Ovary (tissue), 3 donors: ENCODE measurements around the gene RASGRP4.

Experiments used
- EP300 ChIP-seq: sonication (generic); formaldehyde crosslinking; IDR thresholded peaks from one replicate; pipeline ENCODE4 v1.6.1; 2017; ENCODE audit warnings: antibody characterized with exemption
- POLR2A ChIP-seq: fragments of 450-650 bp; IDR thresholded peaks from one replicate; pipeline ENCODE4 v1.6.1; 2017; ENCODE audit warnings: antibody characterized with exemption, mild to moderate bottlenecking, moderate library complexity
- TF ChIP-seq, protein P1 (sequence below), 3 donors: fragments of 450-650 bp in 2 of 3; fragments of 200-600 bp in 1 of 3; IDR thresholded peaks; one replicate each; pipeline versions ENCODE4 v1.5.1 to v1.8.0; 2016 to 2022; ENCODE audit warnings: antibody characterized with exemption in 3 of 3, mild to moderate bottlenecking in 1 of 3
- donor health status: DM: no; HTN: no; CAD: no.

DNA sequence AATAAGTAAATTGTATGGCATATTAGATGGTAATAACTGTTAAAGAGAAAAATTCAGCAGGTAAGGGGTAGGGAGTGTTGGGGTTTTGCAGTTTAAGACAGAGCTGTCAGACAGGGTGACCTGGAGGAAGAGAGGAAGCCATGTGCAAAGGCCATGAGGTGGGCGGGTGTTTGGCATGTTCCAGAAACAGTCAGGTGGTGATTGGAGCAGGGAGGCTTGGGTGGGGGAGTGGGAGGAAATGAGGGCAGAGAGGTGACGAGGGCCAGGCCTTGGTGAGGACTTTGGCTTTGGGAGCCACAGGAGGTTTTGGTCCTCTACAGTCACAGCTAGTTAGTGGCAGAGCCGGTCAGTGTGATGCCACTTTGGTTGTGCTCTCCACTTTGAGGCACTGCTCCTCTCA is 27.6 kb upstream of the RASGRP4 start:
- TF ChIP-seq, protein P1, sequence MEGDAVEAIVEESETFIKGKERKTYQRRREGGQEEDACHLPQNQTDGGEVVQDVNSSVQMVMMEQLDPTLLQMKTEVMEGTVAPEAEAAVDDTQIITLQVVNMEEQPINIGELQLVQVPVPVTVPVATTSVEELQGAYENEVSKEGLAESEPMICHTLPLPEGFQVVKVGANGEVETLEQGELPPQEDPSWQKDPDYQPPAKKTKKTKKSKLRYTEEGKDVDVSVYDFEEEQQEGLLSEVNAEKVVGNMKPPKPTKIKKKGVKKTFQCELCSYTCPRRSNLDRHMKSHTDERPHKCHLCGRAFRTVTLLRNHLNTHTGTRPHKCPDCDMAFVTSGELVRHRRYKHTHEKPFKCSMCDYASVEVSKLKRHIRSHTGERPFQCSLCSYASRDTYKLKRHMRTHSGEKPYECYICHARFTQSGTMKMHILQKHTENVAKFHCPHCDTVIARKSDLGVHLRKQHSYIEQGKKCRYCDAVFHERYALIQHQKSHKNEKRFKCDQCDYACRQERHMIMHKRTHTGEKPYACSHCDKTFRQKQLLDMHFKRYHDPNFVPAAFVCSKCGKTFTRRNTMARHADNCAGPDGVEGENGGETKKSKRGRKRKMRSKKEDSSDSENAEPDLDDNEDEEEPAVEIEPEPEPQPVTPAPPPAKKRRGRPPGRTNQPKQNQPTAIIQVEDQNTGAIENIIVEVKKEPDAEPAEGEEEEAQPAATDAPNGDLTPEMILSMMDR (IDR thresholded peaks at IDR 0.05) = no peak
- TF ChIP-seq POLR2A (no peak), EP300 (no peak)
